Measurements from ENCODE around the gene RTRAF. TPM values are rescaled to one million over a fixed set of nuclear protein-coding genes. Genes with fewer than 3 reads are reported as not detected.
A peak's percentile ranks its signal among the peaks of the same experiment; 100 is the strongest.

Gene RTRAF
- total and polyA plus RNA-seq, 12 donors: 178 to 276 (median 214) TPM

DNA sequence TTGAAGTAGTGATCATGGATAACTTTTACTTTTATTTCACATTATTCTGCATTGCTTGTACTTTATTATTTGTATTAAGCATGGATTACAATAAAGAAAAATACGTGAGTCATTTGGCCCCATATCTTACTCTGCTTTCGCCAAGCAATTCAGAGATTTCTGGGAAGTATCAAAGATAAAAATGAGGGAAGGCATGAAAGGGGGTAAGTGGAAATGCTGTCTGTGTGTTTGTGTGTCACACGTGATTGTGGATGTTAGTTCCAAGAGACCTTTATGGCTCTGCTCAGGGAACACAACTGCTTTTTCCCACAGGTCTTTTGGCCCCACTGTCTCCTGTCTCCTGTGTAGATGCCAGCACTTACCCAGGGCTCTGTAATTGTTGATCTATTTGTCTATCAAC is 69.0 kb downstream of the RTRAF start:
- Histone ChIP-seq H3K27ac (peak overlapping the region in 5 of 10 donors; percentile 16 to 71 (median 37)), H3K27me3 (no peaks in the 10 kb centered on the region), H3K4me3 (no peak overlapping the region), H3K4me1 (peaks cover 20 to 82% (median 74%) of the 10 kb centered on the region in 9 donors), H3K9me3 (no peaks in the 10 kb centered on the region), H3K36me3 (peaks cover 0 to 54% (median 6%) of the 10 kb centered on the region in 9 donors)
- ATAC-seq (no peak), DNase-seq (no peak)
- WGBS, 2 donors: 41 to 60% methylated on average over 3 of the region's 3 CpGs
- TF ChIP-seq, protein P1, sequence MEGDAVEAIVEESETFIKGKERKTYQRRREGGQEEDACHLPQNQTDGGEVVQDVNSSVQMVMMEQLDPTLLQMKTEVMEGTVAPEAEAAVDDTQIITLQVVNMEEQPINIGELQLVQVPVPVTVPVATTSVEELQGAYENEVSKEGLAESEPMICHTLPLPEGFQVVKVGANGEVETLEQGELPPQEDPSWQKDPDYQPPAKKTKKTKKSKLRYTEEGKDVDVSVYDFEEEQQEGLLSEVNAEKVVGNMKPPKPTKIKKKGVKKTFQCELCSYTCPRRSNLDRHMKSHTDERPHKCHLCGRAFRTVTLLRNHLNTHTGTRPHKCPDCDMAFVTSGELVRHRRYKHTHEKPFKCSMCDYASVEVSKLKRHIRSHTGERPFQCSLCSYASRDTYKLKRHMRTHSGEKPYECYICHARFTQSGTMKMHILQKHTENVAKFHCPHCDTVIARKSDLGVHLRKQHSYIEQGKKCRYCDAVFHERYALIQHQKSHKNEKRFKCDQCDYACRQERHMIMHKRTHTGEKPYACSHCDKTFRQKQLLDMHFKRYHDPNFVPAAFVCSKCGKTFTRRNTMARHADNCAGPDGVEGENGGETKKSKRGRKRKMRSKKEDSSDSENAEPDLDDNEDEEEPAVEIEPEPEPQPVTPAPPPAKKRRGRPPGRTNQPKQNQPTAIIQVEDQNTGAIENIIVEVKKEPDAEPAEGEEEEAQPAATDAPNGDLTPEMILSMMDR (IDR thresholded peaks at IDR 0.05): no peak
- intact Hi-C loops (cut with DNase I): no loop called here

DNA sequence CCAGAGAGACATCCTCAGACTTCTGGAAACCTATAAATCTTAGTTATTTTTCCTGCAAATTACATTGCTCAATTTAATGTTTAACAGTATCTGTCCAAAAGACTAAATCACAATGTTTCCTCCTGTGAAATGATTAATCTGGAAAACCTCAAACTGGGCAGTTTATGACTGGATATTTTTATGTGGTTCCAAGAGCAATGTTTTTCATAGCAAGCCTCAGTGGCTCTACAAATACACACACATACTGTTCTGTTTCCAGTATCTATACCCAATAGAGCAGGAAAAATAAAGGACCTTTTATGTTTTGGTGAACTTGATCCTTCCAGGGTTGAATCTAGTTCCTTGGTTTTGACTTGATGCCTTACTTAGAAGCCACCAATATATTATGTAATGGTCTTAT is 70.3 kb downstream of the RTRAF start:
- intact Hi-C loops (cut with DNase I): loop anchor here in 2 of 10 donors (10.0 kb wide), 2 partner anchors 45 to 65 kb away; no protein-coding TSS in a partner anchor
- Histone ChIP-seq H3K4me1 (peaks cover 16 to 78% (median 70%) of the 10 kb centered on the region in 9 donors), H3K27ac (peak overlapping the region in 8 of 10 donors; percentile 33 to 71 (median 60))

GRCh38 chr14:52060080-52060479 is 70.7 kb downstream of the RTRAF start:
- Histone ChIP-seq H3K4me3 (peak overlapping the region in 1 of 10 donors; percentile 0), H3K4me1 (peaks cover 16 to 78% (median 66%) of the 10 kb centered on the region in 9 donors), H3K9me3 (no peaks in the 10 kb centered on the region), H3K36me3 (peaks cover 0 to 43% (median 0%) of the 10 kb centered on the region in 9 donors), H3K27me3 (no peaks in the 10 kb centered on the region), H3K27ac (peak overlapping the region in 8 of 10 donors; percentile 33 to 71 (median 60))
- intact Hi-C loops (cut with DNase I): loop anchor here in 2 of 10 donors (10.0 kb wide), 2 partner anchors 45 to 65 kb away; no protein-coding TSS in a partner anchor
- TF ChIP-seq, protein P1 (IDR thresholded peaks at IDR 0.05): no peak
- WGBS, 2 donors: 10 to 11% methylated on average over 6 of the region's 6 CpGs
- ATAC-seq (peak in 1 of 8 donors; percentile 26), DNase-seq (no peak)

More for the DNA sequence above, 70.3 kb downstream of the RTRAF start:
- ATAC-seq (no peak), DNase-seq (no peak)
- Histone ChIP-seq H3K27me3 (no peaks in the 10 kb centered on the region), H3K4me3 (no peak overlapping the region), H3K36me3 (peaks cover 0 to 43% (median 0%) of the 10 kb centered on the region in 9 donors), H3K9me3 (no peaks in the 10 kb centered on the region)
- TF ChIP-seq, protein P1 (IDR thresholded peaks at IDR 0.05): no peak

Other genes with a start within 250 kb of the RTRAF start
- 10 to 100 TPM in 2 of 10 donors, 1 to 10 TPM in 8; 3.6 to 20.6 (median 8.0) TPM for gene GNG2, start 128.9 kb upstream of the RTRAF start, total RNA-seq
- 1 to 10 TPM; 3.6 to 5.6 TPM for gene GNG2, start 128.9 kb upstream of the RTRAF start, polyA plus RNA-seq
- 10 to 100 TPM; 26.6 to 66.0 (median 39.2) TPM for gene NID2, start 79.5 kb downstream of the RTRAF start, total RNA-seq
- gene NID2, start 79.5 kb downstream of the RTRAF start, polyA plus RNA-seq: 10 to 100 TPM; 15.1 to 29.8 TPM

All from heart right ventricle (tissue), 16 donors.